ENCODE results near the gene RASSF6. TPM values are rescaled to one million over a fixed set of nuclear protein-coding genes. Genes with fewer than 3 reads are reported as not detected.
A peak's percentile ranks its signal among the peaks of the same experiment; 100 is the strongest.
"Not testable (repeated sequence)": the region's sequence is repeated elsewhere in the genome, so short reads cannot be mapped to it uniquely, and the experiment has no call there.

Gene RASSF6
- total RNA-seq (2014; rRNA removed; shearing (Covaris generic); ENCODE audit: low replicate concordance): not detected in 2 replicates

DNA sequence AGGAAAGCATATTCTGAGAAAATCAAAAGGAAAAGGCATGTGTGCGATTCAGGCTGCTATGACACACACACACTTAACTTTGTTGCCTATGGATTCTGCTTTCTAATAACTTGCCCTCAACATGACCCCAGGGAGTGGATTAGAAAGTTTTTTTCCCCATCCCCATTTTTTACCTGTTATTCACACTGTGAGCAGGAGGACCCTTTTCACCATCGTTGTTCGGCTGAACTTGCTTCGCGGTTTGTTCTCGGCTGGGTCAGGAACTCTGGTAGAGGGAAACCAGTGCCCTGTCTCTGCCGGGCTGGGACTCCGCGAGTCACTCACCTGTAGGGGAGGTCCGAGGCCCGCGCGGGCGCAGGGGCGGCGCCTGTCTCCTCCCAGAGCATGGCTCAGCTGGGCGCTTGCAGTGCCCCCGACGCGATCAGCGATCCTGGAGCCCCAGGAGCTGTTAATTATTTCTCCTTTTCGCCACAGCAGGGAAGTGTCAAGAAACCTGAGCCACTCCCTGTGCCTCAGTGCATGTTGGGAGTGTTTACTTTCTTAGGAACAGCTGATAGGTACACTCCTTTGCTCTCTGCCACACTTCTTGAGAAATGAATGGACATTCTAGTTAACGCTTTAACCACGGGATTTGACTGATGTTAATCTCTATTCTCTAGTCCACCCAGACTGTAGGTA is at the start of gene RASSF6:
Gene RASSF6, minus strand, starts transcription at position 322 of the 678 bp plus-strand sequence. CDS start 8,641 bp downstream, outside the sequence.
- peak; percentile 3 for DNase-seq
- no peaks in the 10 kb centered on the region for H3K9me3 ChIP-seq
- H3K4me3 ChIP-seq: 0 out of 2 replicates have a peak within 1 kb of the TSS, but pooled peaks have one; percentile 12
- no peaks in the 10 kb centered on the region for H3K36me3 ChIP-seq
- no peaks in the 10 kb centered on the region for H3K27me3 ChIP-seq

DNA sequence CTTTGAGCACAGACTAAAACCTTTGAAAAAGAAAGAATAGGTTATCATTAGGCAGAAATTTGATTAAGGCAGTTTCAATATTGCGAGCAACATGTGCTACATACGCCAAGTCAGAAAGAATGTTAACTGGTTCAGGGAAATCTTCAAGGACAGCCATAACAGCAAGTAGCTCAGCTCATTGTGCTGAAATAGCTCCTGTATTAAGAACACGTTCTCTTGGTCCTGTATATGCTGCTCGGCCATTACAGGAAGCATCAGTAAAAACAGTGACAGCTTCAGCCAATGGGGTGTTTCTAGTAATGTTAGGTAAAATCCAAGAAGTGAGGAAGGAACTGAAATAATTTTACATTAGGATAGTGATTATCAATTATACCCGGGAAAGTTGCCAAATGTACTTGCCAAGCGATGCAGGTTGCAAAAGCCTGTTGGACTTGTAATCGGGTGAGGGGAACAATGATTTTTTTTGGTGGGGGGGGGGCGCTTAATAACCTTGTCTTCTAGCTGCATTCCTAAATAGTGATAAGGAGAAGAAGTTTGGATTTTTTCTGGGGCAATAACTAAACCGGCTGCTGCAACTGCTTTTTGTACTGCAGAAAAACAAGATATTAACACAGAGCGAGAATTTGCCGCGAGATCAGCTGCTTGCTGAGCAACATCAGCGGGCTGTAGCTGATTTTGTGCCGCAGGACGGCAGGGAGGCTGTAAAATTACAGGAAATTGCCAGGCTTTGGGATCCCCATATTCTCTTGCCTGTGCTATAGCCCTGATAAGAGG is 49.4 kb upstream of the RASSF6 start:
- Histone ChIP-seq H3K36me3 (no peaks in the 10 kb centered on the region), H3K9me3 (no peaks in the 10 kb centered on the region), H3K4me3 (no peak overlapping the region), H3K27me3 (no peaks in the 10 kb centered on the region)
- no peak for DNase-seq

- no peaks in the 10 kb centered on the region for H3K27me3 ChIP-seq
- no peak overlapping the region for H3K4me3 ChIP-seq
- no peaks in the 10 kb centered on the region for H3K9me3 ChIP-seq
- no peak for DNase-seq
- H3K36me3 ChIP-seq: no peaks in the 10 kb centered on the region
Measured at GRCh38 chr4:73668782-73669201, 48.6 kb upstream of the RASSF6 start.

- not testable (repeated sequence) for DNase-seq, H3K27me3 ChIP-seq, H3K9me3 ChIP-seq
Measured at GRCh38 chr4:73665924-73666323, 45.7 kb upstream of the RASSF6 start.

GRCh38 chr4:73664470-73664869 is 44.2 kb upstream of the RASSF6 start:
- Histone ChIP-seq H3K27me3 (no peaks in the 10 kb centered on the region), H3K4me3 (no peak overlapping the region), H3K36me3 (no peaks in the 10 kb centered on the region), H3K9me3 (no peaks in the 10 kb centered on the region)
- no peak for DNase-seq

More at GRCh38 chr4:73665924-73666323, 45.7 kb upstream of the RASSF6 start:
- not testable (repeated sequence) for H3K36me3 ChIP-seq, H3K4me3 ChIP-seq

DNA sequence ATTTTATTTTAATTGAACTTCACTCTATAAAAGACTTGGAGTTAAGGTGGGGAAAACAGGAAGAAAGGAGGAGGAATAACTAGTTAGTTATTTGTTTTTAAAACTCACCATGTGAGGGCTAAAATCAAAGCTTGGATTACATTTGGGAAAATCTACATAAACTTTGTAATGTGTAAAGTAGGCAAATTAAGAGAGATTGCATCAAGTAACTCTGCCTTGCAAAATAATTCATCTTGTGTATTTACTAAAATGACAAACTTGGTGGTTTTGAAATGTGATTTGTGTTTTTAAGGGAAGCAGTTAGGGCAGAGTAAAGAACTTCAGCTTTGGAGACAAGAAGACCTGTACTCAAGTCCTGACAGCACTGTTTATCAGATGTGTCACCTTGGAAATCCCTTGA is 43.3 kb upstream of the RASSF6 start:
- H3K27me3 ChIP-seq: no peaks in the 10 kb centered on the region
- no peak overlapping the region for H3K4me3 ChIP-seq
- no peaks in the 10 kb centered on the region for H3K9me3 ChIP-seq
- no peak for DNase-seq
- no peaks in the 10 kb centered on the region for H3K36me3 ChIP-seq

DNA sequence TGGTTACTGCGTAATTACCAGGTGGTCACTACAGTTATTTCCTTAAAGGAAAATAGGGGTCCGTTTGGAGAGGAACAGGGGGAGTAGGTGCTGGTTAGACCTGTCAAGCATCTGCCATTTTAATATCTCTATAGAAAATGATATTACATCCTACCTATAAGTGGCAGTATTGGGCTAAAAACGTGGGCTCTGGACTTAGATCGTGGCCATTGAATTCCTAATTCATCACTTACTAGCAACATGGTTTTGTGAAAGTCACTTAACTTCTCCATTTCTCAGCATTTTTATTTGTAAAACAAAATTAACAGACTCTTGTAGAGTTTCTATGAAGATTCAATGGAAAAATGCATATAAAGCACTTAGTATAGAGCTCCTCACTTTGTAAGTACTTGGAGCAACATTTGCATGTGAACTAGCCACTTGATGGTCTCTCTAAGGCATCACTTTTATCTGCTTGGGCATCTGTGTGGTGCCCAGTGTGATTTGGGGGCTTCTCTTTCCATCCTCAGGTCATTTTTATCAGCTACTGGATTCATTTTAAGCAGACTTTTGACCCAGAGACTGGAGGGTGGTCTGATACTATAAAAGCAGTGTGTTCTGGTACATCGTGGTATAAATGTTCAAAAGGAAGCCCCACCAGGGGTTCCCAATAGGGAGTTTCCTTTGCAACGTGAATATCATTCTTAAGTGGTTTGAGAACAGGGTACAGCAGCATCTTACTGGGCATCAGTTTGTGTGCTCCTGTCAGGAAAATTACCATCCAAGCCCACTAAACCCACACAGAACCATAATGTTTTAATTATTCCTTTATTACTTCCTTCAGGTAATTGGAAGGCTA is 42.7 kb upstream of the RASSF6 start:
- Histone ChIP-seq H3K9me3 (no peaks in the 10 kb centered on the region), H3K27me3 (no peaks in the 10 kb centered on the region), H3K4me3 (no peak overlapping the region), H3K36me3 (no peaks in the 10 kb centered on the region)
- no peak for DNase-seq

GRCh38 chr4:73661646-73662119 is 41.4 kb upstream of the RASSF6 start:
- Histone ChIP-seq H3K4me3 (no peak overlapping the region), H3K36me3 (no peaks in the 10 kb centered on the region), H3K27me3 (no peaks in the 10 kb centered on the region), H3K9me3 (no peaks in the 10 kb centered on the region)
- DNase-seq: peak; percentile 56

- Histone ChIP-seq H3K27me3 (no peaks in the 10 kb centered on the region), H3K36me3 (no peaks in the 10 kb centered on the region), H3K4me3 (no peak overlapping the region), H3K9me3 (no peaks in the 10 kb centered on the region)
- no peak for DNase-seq
Measured at GRCh38 chr4:73660808-73661207, 40.6 kb upstream of the RASSF6 start.

GRCh38 chr4:73653695-73654106 is 33.5 kb upstream of the RASSF6 start:
- no peaks in the 10 kb centered on the region for H3K27me3 ChIP-seq
- H3K4me3 ChIP-seq: no peak overlapping the region
- H3K9me3 ChIP-seq: no peaks in the 10 kb centered on the region
- no peaks in the 10 kb centered on the region for H3K36me3 ChIP-seq
- peak; percentile 7 for DNase-seq

DNA sequence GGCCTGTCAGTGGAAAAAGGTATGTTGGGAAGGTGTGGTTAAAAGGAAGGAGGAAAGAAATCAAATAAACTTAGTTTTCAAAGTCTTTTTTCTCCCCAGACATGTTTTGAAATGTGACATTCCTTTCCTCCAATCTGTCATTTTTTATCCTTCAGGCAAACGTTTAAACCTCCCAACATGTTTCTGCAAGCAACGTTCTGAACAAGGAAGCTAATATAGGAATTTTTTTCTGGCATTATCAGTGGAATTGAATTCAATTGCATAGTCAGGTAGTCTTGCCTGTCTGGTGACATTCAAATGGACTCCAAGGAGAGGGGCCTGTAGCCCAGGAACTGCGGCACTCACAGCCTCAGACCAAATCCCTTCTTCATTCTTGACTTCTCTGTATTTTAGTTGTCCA is 30.0 kb upstream of the RASSF6 start:
- no peak for DNase-seq
- no peaks in the 10 kb centered on the region for H3K36me3 ChIP-seq
- no peaks in the 10 kb centered on the region; the same call in 1 of the 2 replicates for H3K9me3 ChIP-seq
- H3K4me3 ChIP-seq: no peak overlapping the region
- H3K27me3 ChIP-seq: no peaks in the 10 kb centered on the region

DNA sequence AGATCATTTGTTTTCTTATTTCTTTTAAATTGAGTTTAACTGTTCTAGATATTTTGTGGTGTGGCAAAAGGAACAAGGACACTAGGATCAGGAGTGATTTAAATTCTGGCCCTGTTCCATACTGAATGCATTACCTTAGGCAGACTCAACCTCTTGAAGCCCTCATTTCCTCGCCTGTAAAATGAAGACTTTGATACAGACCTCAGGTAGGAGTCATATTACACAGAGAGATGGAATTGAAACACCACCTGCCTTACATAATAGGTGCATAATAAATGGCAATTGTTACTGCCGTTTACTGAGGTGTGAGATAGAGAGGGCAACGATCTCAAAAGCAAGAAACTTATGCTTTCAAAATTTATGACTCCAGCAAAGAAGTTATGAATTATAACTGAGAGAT is 28.2 kb upstream of the RASSF6 start:
- no peak for DNase-seq
- H3K4me3 ChIP-seq: no peak overlapping the region
- H3K27me3 ChIP-seq: no peaks in the 10 kb centered on the region
- no peaks in the 10 kb centered on the region; the same call in 1 of the 2 replicates for H3K9me3 ChIP-seq
- H3K36me3 ChIP-seq: no peaks in the 10 kb centered on the region

DNA sequence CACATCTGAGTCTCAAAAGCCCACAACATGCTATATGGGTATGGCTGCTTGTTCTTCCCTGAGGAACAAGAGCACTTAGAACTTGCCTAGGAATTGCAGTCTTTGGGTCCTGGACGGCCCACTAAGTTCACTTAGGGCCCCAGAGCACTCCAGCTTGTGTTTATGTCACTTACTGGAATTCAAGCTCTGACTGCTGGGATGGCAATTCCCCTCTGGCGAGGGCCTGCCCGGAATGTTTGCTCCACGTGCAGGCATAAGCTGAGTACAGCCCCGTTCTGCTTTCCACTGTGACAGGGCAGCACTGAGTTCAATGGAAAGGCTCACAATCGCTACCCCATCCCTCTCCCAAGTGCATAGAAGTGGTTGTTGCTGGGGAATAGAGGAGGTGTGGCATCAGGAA is 25.9 kb upstream of the RASSF6 start:
- H3K4me3 ChIP-seq: no peak overlapping the region
- no peaks in the 10 kb centered on the region for H3K36me3 ChIP-seq
- DNase-seq: no peak
- no peaks in the 10 kb centered on the region for H3K27me3 ChIP-seq
- no peaks in the 10 kb centered on the region; the same call in 1 of the 2 replicates for H3K9me3 ChIP-seq

GRCh38 chr4:73631565-73632226 is 11.5 kb upstream of the RASSF6 start:
- no peaks in the 10 kb centered on the region for H3K27me3 ChIP-seq
- no peaks in the 10 kb centered on the region for H3K9me3 ChIP-seq
- DNase-seq: no peak
- no peaks in the 10 kb centered on the region for H3K36me3 ChIP-seq
- H3K4me3 ChIP-seq: no peak overlapping the region

GRCh38 chr4:73628834-73629233 is 8.6 kb upstream of the RASSF6 start:
- not testable (repeated sequence) for H3K27me3 ChIP-seq, H3K9me3 ChIP-seq, DNase-seq, H3K4me3 ChIP-seq, H3K36me3 ChIP-seq

DNA sequence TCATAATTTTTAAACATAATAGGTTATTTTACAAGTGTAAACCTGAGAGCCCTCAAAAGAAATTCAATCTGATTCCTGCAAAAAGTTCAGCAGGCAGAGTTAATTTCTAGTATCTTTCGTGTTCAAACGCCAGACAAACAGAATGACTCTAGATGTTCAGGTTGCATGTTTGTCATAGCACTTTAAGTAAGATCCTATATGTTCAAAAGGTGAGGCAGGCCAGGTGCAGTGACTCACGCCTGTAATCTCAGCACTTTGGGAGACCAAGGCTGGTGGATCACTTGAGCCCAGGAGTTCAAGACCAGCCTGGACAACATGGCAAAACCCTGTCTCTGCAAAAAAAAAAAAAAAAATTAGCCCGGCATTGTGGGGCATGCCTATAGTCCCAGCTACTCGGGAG is 1.1 kb upstream of the RASSF6 start:
- no peak for DNase-seq
- H3K4me3 ChIP-seq: no peak overlapping the region
- no peaks in the 10 kb centered on the region for H3K36me3 ChIP-seq
- H3K27me3 ChIP-seq: no peaks in the 10 kb centered on the region
- H3K9me3 ChIP-seq: no peaks in the 10 kb centered on the region

Measured in MG63 (cell line).